ENCODE measurements around the gene VWA8.

DNA sequence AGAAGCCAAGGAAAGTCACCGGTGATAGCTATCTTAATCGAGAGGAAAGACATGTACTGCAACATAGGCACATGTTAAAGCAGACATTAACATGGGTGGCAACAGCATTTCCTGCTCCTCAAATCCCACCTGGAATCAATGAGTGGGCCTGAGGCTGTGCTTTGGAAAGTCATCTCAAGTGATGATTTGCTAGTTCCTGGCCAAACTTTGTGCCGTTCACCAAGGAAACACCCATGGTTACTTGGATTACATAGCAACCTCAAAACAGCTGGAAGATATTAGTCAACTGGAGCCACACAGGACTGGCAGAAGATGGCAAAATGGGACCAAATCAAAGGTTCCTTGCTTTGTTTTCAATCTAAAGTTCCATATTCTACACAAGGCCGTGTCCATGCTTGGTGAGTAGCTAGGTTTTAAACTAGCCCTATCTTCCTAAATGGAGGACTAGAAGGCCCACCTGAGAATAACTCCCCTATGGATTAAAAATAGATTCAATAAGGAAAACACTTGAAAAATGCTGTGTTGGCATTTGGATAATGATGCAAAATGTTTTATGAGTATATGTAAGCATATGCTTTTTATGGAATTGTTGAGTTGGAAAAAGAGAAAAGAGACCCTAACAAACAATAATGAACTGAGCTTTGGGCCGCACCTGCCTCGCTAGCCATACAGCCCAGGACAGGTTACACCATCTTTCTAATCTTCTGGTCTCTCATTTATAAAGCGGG is 359.0 kb downstream of the VWA8 start:
- TF ChIP-seq, protein P1, sequence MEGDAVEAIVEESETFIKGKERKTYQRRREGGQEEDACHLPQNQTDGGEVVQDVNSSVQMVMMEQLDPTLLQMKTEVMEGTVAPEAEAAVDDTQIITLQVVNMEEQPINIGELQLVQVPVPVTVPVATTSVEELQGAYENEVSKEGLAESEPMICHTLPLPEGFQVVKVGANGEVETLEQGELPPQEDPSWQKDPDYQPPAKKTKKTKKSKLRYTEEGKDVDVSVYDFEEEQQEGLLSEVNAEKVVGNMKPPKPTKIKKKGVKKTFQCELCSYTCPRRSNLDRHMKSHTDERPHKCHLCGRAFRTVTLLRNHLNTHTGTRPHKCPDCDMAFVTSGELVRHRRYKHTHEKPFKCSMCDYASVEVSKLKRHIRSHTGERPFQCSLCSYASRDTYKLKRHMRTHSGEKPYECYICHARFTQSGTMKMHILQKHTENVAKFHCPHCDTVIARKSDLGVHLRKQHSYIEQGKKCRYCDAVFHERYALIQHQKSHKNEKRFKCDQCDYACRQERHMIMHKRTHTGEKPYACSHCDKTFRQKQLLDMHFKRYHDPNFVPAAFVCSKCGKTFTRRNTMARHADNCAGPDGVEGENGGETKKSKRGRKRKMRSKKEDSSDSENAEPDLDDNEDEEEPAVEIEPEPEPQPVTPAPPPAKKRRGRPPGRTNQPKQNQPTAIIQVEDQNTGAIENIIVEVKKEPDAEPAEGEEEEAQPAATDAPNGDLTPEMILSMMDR (IDR thresholded peaks at IDR 0.05), result no peak
- no peak for TF ChIP-seq POLR2A (IDR thresholded peaks at IDR 0.05)

All from thyroid gland (tissue), 4 donors.